ENCODE results near the gene DOCK1. TPM values are rescaled to one million over a fixed set of nuclear protein-coding genes. Genes with fewer than 3 reads are reported as not detected.

DOCK1 gene
- 94.9 and 108 TPM in 2 replicates for total RNA-seq

DNA sequence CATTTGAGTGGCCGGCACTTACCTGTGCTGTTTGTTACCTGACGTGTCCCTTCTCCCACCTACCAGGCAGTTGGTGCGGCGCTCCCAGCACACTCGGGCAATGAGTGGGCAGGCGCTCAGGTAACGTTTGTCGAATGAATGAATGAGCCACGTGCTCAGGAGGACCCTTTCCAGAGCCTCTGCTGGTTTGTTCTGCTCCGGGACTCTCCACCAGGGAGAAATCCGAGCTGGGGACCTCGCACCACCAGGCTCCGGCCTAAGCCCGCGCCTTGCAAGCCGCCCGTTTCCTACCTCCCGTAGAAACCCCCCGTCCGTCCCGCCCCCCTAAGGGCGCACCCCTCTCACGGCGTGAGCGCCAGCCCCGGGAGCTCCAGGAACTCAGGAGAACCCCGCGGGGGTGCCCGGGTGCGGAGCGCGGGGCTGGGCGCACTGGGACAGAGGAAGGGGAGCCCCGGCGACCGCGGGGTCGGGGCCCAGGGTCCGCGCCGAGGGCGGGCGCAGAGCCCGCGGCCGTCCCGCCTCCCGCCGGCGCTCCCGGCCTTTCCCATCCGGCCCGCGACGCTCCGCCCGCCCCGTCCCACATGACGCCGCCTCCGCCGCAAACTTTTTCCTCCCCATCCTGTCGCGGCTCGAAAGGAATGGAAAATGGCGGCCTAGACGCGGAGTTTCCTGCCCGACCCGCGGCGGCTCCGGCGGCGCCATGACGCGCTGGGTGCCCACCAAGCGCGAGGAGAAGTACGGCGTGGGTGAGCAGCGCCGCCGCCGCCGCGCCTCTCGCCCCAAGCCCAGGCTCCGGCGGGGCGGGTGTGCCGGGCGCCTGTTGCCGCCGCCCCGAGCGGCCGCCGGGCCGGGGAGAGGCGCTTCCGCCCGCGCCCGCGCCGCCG, at the start of gene DOCK1:
Gene DOCK1 (plus strand): TSS at position 611 of the 884 bp plus-strand sequence. CDS start 90 bp downstream, at position 701.

DNA sequence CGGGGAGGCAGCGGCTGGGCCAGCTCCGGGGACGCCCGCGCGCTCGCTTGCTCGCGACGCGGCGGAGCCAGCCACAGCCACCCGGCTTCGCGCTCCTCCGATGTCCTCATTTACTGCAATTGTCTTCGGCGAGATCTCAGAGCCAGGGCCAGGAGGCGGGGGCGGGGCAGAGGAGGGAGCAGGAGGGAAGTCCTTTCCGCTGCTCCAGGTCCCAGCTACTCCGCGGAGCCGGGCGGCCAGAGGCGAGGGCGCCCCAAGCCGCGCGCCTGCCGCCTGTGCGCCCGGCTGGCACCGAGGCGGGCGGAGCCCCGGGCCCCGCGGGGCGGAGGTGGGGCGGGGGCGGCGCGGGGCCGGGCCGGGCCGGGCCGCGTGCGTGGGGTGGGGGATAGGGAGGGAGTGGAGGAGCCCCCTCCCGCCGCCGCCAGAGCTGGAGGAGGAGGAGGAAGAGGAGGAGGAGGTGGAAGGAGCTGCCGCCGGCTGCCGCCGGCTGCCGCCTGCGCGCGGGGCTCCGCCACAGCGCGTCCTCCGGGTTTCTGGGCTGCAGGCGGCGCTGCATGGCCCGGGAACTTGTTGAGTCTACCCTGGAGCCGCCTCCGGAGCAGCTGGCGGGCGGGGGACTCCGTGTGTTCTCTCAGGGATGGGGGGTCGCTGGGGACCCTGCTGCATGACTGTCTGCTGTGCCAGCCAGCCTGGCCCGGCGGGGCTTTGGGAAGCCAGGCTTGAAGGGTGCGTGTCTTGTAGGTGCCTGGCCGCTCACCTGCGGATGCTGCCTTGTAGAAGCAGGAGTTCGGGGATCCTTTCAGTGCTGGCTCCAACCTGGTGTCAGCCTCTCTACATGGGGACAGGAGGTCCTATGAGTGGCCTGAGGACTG, 291.3 kb downstream of the DOCK1 start, which contains the start of gene INSYN2A:
Gene INSYN2A (minus strand): TSS at position 310 of the 872 bp plus-strand sequence. CDS start 20,196 bp downstream, outside the sequence.

Other genes starting within 250 kb of the DOCK1 start
- gene C10orf90, start 234.7 kb upstream of the DOCK1 start, total RNA-seq: not detected in 2 replicates

Measured in endothelial cell of coronary artery (primary cell).